SU-DHL-6 (cell line): Measurements from ENCODE around the gene GRPR.

ENCODE experiments used
- CTCF ChIP-seq: fragments of 200-600 bp; sonication (generic); IDR thresholded peaks from one replicate; pipeline ENCODE4 v1.5.1; 2017; ENCODE audit warnings: antibody characterized with exemption, mild to moderate bottlenecking, low read length, moderate library complexity; ENCODE audit not compliant: insufficient read depth, poor library complexity, severe bottlenecking
- EZH2phosphoT487 ChIP-seq: fragments of 200-600 bp; sonication (generic), shearing (Covaris generic); conservative IDR thresholded peaks from 2 replicates; pipeline ENCODE4 v1.6.1; 2018; ENCODE audit warnings: mild to moderate bottlenecking, antibody characterized with exemption, low read length, moderate library complexity, mixed read lengths

DNA sequence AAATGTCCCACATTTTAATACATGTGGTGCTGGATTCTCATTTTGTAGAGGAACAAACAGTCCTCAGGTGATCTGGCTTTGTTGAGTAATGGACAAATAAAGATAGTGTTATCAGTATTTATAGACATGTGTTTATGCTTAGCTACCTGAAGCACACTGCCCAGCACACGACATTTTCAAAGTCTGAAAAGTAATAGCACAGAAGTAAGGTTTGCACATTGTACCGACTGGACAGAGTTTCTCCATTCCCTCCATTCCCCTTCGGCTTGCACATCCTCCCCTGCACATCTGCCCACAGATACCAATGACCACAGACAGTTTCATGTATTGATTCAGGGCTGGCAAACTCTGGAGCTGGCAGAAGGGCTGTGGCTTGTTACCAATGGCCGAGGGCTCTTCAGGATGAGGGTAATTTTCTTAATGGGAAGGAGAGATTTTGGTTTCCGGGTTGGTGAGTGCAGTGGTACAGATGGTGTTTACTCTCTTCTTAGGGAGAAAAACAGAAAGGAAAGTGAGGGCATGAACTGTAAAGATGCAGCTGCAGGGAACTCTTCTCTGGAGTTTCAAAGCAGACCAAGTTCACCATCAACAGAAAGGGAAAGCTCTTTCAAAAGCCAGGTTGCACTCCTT, 2.3 kb downstream of the GRPR start:
- TF ChIP-seq CTCF (no peak), EZH2phosphoT487 (no peak)
